GM23338 (cell line): ENCODE measurements around the gene UBAP1L. TPM values are rescaled to one million over a fixed set of nuclear protein-coding genes. Genes with fewer than 3 reads are reported as not detected.

ENCODE experiments used
- ATAC-seq: fragments of 200-7000 bp; cut with Tn5 transposase; 3 replicates; pipeline ENCODE4 v1.9.1; 2020
- DNase-seq: peaks from one replicate; pipeline ENCODE4 v3.0.0-alpha.2; 2015; ENCODE audit warnings: low spot score
- H2AFZ ChIP-seq: fragments of 200-600 bp; sonication (generic); 2 replicates; pipeline ENCODE4 v1.8.0; 2016; ENCODE audit warnings: antibody characterized with exemption, mild to moderate bottlenecking, moderate library complexity
- H3F3A ChIP-seq: fragments of 200-600 bp; sonication (generic); replicated peaks from 2 replicates; pipeline ENCODE4 v1.8.0; 2017; ENCODE audit warnings: antibody characterized with exemption, mixed run types, low read depth
- H3K27ac ChIP-seq: fragments of 200-600 bp; sonication (generic); 2 replicates; pipeline ENCODE4 v1.6.1; 2016; ENCODE audit warnings: low read depth
- H3K27me3 ChIP-seq: fragments of 200-600 bp; sonication (generic); 2 replicates; pipeline ENCODE4 v1.8.0; 2016; ENCODE audit warnings: mild to moderate bottlenecking, mixed run types, moderate library complexity; ENCODE audit not compliant: insufficient read depth
- H3K36me3 ChIP-seq: fragments of 200-600 bp; sonication (generic); 2 replicates; pipeline ENCODE4 v1.8.0; 2016; ENCODE audit warnings: mild to moderate bottlenecking; ENCODE audit not compliant: insufficient read depth
- H3K4me1 ChIP-seq: fragments of 200-600 bp; sonication (generic); 2 replicates; pipeline ENCODE4 v1.8.0; 2016; ENCODE audit warnings: mild to moderate bottlenecking, moderate library complexity; ENCODE audit not compliant: insufficient read depth
- H3K4me2 ChIP-seq: fragments of 200-600 bp; sonication (generic); 2 replicates; pipeline ENCODE4 v1.7.1; 2017; ENCODE audit warnings: mixed run types
- H3K4me3 ChIP-seq: fragments of 200-600 bp; sonication (generic); 2 replicates; pipeline ENCODE4 v1.6.1; 2016; ENCODE audit warnings: mixed run types
- H3K79me2 ChIP-seq: fragments of 200-600 bp; sonication (generic); replicated peaks from 2 replicates; pipeline ENCODE4 v1.8.0; 2017; ENCODE audit warnings: mild to moderate bottlenecking; ENCODE audit not compliant: insufficient read depth
- H3K9me2 ChIP-seq: fragments of 200-600 bp; sonication (generic); 2 replicates; pipeline ENCODE4 v1.8.0; 2017; ENCODE audit not compliant: insufficient read depth
- H4K20me1 ChIP-seq: fragments of 200-600 bp; sonication (generic); replicated peaks from 2 replicates; pipeline ENCODE4 v1.8.0; 2017; ENCODE audit warnings: mild to moderate bottlenecking; ENCODE audit not compliant: insufficient read depth
- H3K27ac Mint-ChIP-seq: 2 replicates; pipeline ENCODE4 v1.8.0; 2020; ENCODE audit warnings: inconsistent platforms, mild to moderate bottlenecking, moderate library complexity, mixed read lengths
- H3K27me3 Mint-ChIP-seq: 3 replicates; pipeline ENCODE4 v1.8.0; 2022; ENCODE audit warnings: low read depth, mild to moderate bottlenecking, moderate library complexity, mixed read lengths, inconsistent platforms; ENCODE audit not compliant: insufficient read depth, poor library complexity
- H3K36me3 Mint-ChIP-seq: 3 replicates; pipeline ENCODE4 v1.8.0; 2021; ENCODE audit warnings: low read depth, mild to moderate bottlenecking, inconsistent platforms, moderate library complexity, mixed read lengths
- H3K4me1 Mint-ChIP-seq: 3 replicates; pipeline ENCODE4 v1.8.0; 2020; ENCODE audit warnings: mild to moderate bottlenecking, inconsistent platforms, mixed read lengths
- H3K4me3 Mint-ChIP-seq: 3 replicates; pipeline ENCODE4 v1.8.0; 2021; ENCODE audit warnings: moderate library complexity, mild to moderate bottlenecking, inconsistent platforms, mixed read lengths
- H3K9me3 Mint-ChIP-seq: 3 replicates; pipeline ENCODE4 v1.8.0; 2020; ENCODE audit warnings: moderate library complexity, mild to moderate bottlenecking, inconsistent platforms, mixed read lengths
- CREB1 ChIP-seq: fragments of 250-450 bp; sonication (Bioruptor Pico); IDR thresholded peaks from 2 replicates; pipeline ENCODE4 v1.5.0; 2020; ENCODE audit warnings: low read depth, mild to moderate bottlenecking, moderate library complexity
- EZH2 ChIP-seq: fragments of 200-600 bp; sonication (generic); IDR thresholded peaks from one replicate; pipeline ENCODE4 v1.8.0; 2017; ENCODE audit warnings: antibody characterized with exemption, mild to moderate bottlenecking, low read depth; ENCODE audit not compliant: unreplicated experiment
- EZH2phosphoT487 ChIP-seq: fragments of 200-600 bp; sonication (generic); IDR thresholded peaks from one replicate; pipeline ENCODE4 v1.8.1; 2018; ENCODE audit warnings: antibody characterized with exemption; ENCODE audit not compliant: unreplicated experiment
- JUNB ChIP-seq: IDR thresholded peaks from one replicate; pipeline ENCODE4 v1.6.1; 2016; ENCODE audit warnings: antibody characterized with exemption; ENCODE audit not compliant: unreplicated experiment
- NANOG ChIP-seq: IDR thresholded peaks from 2 replicates; pipeline ENCODE4 v1.6.1; 2016; ENCODE audit warnings: antibody characterized with exemption, borderline replicate concordance
- POLR2AphosphoS5 ChIP-seq: IDR thresholded peaks from 2 replicates; pipeline ENCODE4 v1.6.1; 2016; ENCODE audit warnings: antibody characterized with exemption, low read depth
- STAT1 ChIP-seq: IDR thresholded peaks from one replicate; pipeline ENCODE4 v1.6.1; 2016; ENCODE audit warnings: antibody characterized with exemption; ENCODE audit not compliant: unreplicated experiment
- ZNF114 ChIP-seq: fragments of 250-450 bp; sonication (Bioruptor Pico); IDR thresholded peaks from 2 replicates; pipeline ENCODE4 v1.5.0; 2020; ENCODE audit warnings: mild to moderate bottlenecking, moderate library complexity
- ZNF331 ChIP-seq: fragments of 250-450 bp; sonication (Bioruptor Pico); IDR thresholded peaks from 2 replicates; pipeline ENCODE4 v1.5.0; 2020; ENCODE audit warnings: low read depth, mild to moderate bottlenecking, moderate library complexity
- polyA plus RNA-seq: library from polyadenylated mRNA; unstranded; fragments of >200 nt; fragmentation: Nextera tagmentation; extraction: Ambion mirVana; gene quantifications from 2 replicates; pipeline ENCODE4 v1.2.1, GENCODE V29; 2016
- total RNA-seq: library from RNA; depleted of rRNA; stranded (reverse); fragments of >200 nt; shearing (Covaris generic); gene quantifications from 2 replicates; pipeline ENCODE4 v1.2.3, GENCODE V29; 2014
- TF ChIP-seq, protein P1 (sequence below): IDR thresholded peaks from one replicate; pipeline ENCODE4 v1.6.1; 2018; ENCODE audit warnings: antibody characterized with exemption; ENCODE audit not compliant: unreplicated experiment
- TF ChIP-seq, protein P2 (sequence below): fragments of 250-450 bp; sonication (Bioruptor Pico); IDR thresholded peaks from 2 replicates; pipeline ENCODE4 v1.5.0; 2020; ENCODE audit warnings: mild to moderate bottlenecking, moderate library complexity
- TF ChIP-seq, protein P3 (sequence below): IDR thresholded peaks from 2 replicates; pipeline ENCODE4 v1.6.1; 2016; ENCODE audit warnings: antibody characterized with exemption
- TF ChIP-seq, protein P4 (sequence below), 2 experiments: fragments of 200-600 bp in 1 of 2; sonication (generic) in 1 of 2; conservative IDR thresholded peaks; 2 replicates each; pipeline versions ENCODE4 v1.5.1 to v1.6.1; 2016 to 2017; ENCODE audit warnings: antibody characterized with exemption in 2 of 2, low read depth in 2 of 2, mild to moderate bottlenecking in 2 of 2, moderate library complexity in 1 of 2

UBAP1L gene
- total and polyA plus RNA-seq, 2 experiments from 2014 or later = 0.53 to 1.5 TPM

DNA sequence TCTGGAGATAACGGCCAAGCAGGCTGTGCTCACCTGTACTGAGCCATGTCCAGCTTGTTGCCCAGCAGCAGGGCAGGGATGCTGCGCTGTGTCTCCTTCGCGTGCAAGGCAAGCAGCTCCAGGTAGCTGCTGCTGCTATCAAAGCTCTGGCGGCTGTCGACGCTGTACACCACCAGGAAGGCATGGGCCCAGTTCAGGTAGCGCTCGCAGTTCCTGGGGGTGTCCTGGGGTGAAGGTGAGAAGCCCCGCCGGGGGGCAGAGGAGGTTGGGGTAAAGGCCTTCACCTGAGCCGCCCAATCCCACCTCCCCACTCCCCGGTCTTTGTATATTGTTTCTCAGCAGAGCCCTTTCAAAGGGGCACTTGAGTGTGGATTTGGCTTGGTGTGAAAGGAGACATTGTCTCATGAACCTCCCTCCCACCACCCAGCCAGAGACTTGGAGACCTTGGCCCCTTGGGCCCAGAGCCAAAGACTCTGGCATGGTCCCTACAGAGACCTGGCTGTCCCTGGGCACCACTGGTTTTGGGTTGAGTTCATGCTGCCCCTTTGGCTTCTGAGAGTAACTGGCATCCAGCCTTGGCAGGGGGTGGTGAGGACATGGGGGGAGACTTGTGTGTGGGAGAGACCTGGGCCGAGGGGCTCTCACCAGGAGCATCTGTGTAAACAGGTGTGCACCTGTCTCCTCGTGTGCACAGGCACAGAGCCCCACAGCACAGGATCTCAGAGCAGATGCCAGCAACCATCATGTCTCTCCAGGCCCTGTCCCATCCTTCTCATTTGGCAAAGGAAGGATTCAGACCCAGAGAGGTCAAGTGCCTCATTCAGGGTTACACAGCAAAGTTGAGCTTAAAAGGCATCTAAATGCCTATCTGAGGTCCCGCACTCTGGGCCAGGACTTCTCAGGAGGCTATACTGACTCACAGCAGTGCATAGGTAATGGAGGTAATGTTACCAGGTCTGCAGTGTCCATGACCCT lies 56.3 kb downstream of the UBAP1L start:
- Histone ChIP-seq H3K9me2 (no peaks in the 10 kb centered on the region), H2AFZ (no peak overlapping the region), H3K36me3 (no peaks in the 10 kb centered on the region), H3K27ac (no peak overlapping the region), H3K27me3 (no peaks in the 10 kb centered on the region), H4K20me1 (no peaks in the 10 kb centered on the region), H3K4me3 (no peak overlapping the region), H3K4me1 (no peaks in the 10 kb centered on the region), H3K4me2 (no peak overlapping the region), H3F3A (no peaks in the 10 kb centered on the region), H3K79me2 (no peaks in the 10 kb centered on the region)
- DNase-seq (no peak), ATAC-seq (no peak)
- Mint-ChIP-seq H3K9me3 (no peaks in the 10 kb centered on the region), H3K36me3 (peaks cover 2% of the 10 kb centered on the region; the same call in 1 of the 3 replicates), H3K4me3 (no peak overlapping the region), H3K4me1 (no peaks in the 10 kb centered on the region; the same call in 2 of the 3 replicates), H3K27me3 (peaks cover 4% of the 10 kb centered on the region), H3K27ac (no peak overlapping the region; the same call in 1 of the 2 replicates)
- TF ChIP-seq EZH2 (no peak), ZNF331 (CRISPR knock-in tag) (no peak), CREB1 (CRISPR knock-in tag) (no peak), NANOG (no peak), POLR2AphosphoS5 (no peak), JUNB (no peak), EZH2phosphoT487 (no peak), STAT1 (no peak), ZNF114 (CRISPR knock-in tag) (no peak)
- TF ChIP-seq, protein P1, sequence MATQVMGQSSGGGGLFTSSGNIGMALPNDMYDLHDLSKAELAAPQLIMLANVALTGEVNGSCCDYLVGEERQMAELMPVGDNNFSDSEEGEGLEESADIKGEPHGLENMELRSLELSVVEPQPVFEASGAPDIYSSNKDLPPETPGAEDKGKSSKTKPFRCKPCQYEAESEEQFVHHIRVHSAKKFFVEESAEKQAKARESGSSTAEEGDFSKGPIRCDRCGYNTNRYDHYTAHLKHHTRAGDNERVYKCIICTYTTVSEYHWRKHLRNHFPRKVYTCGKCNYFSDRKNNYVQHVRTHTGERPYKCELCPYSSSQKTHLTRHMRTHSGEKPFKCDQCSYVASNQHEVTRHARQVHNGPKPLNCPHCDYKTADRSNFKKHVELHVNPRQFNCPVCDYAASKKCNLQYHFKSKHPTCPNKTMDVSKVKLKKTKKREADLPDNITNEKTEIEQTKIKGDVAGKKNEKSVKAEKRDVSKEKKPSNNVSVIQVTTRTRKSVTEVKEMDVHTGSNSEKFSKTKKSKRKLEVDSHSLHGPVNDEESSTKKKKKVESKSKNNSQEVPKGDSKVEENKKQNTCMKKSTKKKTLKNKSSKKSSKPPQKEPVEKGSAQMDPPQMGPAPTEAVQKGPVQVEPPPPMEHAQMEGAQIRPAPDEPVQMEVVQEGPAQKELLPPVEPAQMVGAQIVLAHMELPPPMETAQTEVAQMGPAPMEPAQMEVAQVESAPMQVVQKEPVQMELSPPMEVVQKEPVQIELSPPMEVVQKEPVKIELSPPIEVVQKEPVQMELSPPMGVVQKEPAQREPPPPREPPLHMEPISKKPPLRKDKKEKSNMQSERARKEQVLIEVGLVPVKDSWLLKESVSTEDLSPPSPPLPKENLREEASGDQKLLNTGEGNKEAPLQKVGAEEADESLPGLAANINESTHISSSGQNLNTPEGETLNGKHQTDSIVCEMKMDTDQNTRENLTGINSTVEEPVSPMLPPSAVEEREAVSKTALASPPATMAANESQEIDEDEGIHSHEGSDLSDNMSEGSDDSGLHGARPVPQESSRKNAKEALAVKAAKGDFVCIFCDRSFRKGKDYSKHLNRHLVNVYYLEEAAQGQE = no peak
- TF ChIP-seq, protein P2, sequence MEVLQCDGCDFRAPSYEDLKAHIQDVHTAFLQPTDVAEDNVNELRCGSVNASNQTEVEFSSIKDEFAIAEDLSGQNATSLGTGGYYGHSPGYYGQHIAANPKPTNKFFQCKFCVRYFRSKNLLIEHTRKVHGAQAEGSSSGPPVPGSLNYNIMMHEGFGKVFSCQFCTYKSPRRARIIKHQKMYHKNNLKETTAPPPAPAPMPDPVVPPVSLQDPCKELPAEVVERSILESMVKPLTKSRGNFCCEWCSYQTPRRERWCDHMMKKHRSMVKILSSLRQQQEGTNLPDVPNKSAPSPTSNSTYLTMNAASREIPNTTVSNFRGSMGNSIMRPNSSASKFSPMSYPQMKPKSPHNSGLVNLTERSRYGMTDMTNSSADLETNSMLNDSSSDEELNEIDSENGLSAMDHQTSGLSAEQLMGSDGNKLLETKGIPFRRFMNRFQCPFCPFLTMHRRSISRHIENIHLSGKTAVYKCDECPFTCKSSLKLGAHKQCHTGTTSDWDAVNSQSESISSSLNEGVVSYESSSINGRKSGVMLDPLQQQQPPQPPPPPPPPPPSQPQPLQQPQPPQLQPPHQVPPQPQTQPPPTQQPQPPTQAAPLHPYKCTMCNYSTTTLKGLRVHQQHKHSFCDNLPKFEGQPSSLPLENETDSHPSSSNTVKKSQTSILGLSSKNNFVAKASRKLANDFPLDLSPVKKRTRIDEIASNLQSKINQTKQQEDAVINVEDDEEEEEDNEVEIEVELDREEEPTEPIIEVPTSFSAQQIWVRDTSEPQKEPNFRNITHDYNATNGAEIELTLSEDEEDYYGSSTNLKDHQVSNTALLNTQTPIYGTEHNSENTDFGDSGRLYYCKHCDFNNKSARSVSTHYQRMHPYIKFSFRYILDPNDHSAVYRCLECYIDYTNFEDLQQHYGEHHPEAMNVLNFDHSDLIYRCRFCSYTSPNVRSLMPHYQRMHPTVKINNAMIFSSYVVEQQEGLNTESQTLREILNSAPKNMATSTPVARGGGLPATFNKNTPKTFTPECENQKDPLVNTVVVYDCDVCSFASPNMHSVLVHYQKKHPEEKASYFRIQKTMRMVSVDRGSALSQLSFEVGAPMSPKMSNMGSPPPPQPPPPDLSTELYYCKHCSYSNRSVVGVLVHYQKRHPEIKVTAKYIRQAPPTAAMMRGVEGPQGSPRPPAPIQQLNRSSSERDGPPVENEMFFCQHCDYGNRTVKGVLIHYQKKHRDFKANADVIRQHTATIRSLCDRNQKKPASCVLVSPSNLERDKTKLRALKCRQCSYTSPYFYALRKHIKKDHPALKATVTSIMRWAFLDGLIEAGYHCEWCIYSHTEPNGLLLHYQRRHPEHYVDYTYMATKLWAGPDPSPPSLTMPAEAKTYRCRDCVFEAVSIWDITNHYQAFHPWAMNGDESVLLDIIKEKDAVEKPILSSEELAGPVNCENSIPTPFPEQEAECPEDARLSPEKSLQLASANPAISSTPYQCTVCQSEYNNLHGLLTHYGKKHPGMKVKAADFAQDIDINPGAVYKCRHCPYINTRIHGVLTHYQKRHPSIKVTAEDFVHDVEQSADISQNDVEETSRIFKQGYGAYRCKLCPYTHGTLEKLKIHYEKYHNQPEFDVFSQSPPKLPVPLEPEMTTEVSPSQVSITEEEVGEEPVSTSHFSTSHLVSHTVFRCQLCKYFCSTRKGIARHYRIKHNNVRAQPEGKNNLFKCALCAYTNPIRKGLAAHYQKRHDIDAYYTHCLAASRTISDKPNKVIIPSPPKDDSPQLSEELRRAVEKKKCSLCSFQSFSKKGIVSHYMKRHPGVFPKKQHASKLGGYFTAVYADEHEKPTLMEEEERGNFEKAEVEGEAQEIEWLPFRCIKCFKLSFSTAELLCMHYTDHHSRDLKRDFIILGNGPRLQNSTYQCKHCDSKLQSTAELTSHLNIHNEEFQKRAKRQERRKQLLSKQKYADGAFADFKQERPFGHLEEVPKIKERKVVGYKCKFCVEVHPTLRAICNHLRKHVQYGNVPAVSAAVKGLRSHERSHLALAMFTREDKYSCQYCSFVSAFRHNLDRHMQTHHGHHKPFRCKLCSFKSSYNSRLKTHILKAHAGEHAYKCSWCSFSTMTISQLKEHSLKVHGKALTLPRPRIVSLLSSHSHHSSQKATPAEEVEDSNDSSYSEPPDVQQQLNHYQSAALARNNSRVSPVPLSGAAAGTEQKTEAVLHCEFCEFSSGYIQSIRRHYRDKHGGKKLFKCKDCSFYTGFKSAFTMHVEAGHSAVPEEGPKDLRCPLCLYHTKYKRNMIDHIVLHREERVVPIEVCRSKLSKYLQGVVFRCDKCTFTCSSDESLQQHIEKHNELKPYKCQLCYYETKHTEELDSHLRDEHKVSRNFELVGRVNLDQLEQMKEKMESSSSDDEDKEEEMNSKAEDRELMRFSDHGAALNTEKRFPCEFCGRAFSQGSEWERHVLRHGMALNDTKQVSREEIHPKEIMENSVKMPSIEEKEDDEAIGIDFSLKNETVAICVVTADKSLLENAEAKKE (CRISPR knock-in tag) = no peak
- TF ChIP-seq, protein P3, sequence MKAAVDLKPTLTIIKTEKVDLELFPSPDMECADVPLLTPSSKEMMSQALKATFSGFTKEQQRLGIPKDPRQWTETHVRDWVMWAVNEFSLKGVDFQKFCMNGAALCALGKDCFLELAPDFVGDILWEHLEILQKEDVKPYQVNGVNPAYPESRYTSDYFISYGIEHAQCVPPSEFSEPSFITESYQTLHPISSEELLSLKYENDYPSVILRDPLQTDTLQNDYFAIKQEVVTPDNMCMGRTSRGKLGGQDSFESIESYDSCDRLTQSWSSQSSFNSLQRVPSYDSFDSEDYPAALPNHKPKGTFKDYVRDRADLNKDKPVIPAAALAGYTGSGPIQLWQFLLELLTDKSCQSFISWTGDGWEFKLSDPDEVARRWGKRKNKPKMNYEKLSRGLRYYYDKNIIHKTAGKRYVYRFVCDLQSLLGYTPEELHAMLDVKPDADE = no peak
- TF ChIP-seq, protein P4, sequence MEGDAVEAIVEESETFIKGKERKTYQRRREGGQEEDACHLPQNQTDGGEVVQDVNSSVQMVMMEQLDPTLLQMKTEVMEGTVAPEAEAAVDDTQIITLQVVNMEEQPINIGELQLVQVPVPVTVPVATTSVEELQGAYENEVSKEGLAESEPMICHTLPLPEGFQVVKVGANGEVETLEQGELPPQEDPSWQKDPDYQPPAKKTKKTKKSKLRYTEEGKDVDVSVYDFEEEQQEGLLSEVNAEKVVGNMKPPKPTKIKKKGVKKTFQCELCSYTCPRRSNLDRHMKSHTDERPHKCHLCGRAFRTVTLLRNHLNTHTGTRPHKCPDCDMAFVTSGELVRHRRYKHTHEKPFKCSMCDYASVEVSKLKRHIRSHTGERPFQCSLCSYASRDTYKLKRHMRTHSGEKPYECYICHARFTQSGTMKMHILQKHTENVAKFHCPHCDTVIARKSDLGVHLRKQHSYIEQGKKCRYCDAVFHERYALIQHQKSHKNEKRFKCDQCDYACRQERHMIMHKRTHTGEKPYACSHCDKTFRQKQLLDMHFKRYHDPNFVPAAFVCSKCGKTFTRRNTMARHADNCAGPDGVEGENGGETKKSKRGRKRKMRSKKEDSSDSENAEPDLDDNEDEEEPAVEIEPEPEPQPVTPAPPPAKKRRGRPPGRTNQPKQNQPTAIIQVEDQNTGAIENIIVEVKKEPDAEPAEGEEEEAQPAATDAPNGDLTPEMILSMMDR (conservative IDR thresholded peaks at IDR 0.05; ENCODE audit: low read depth in 2 of 2) = no peak
